B cell (primary cell): ENCODE measurements around the gene CST9L. TPM values are rescaled to one million over a fixed set of nuclear protein-coding genes. Genes with fewer than 3 reads are reported as not detected.

Source experiments
- ATAC-seq: fragments of 200-7000 bp; cut with Tn5 transposase; one replicate; pipeline ENCODE4 v1.10.0; 2021; ENCODE audit warnings: low read depth, mild to moderate bottlenecking, moderate number of reproducible peaks, moderate library complexity
- CTCF ChIA-PET: fragments of 350-600 bp; sonication (Branson Sonifier 250); formaldehyde crosslinking; loops from one replicate; lab custom pipeline; 2021; ENCODE audit warnings: antibody characterized with exemption, inconsistent platforms; lab: Charles Lee
- POLR2A ChIA-PET: fragments of 350-600 bp; sonication (Branson Sonifier 250); formaldehyde crosslinking; loops from one replicate; lab custom pipeline; 2021; ENCODE audit warnings: antibody characterized with exemption; lab: Charles Lee
- DNase-seq: peaks from one replicate; pipeline ENCODE4 v3.0.0; 2013
- H2AFZ ChIP-seq: 2 replicates; pipeline ENCODE4 v1.6.1; 2012; ENCODE audit warnings: mild to moderate bottlenecking, low read depth, low read length; ENCODE audit not compliant: insufficient read depth, poor library complexity, severe bottlenecking
- H3K27ac ChIP-seq, 2 donors: 1 replicate in 1 of 2; 2 replicates in 1 of 2; pipeline ENCODE4 v1.5.1; 2012 to 2013; ENCODE audit warnings: low read length in 2 of 2, mild to moderate bottlenecking in 2 of 2, moderate library complexity in 1 of 2
- H3K27me3 ChIP-seq, 4 experiments: fragments of 200-600 bp in 1 of 4; sonication (generic) in 1 of 4; replicated peaks in 1 of 4; 1 replicate in 2 of 4; 2 replicates in 2 of 4; pipeline versions ENCODE4 v1.6.1 to v1.7.0; 2013 to 2016; ENCODE audit warnings: low read length in 3 of 4, mild to moderate bottlenecking in 2 of 4, mixed read lengths in 1 of 4, moderate library complexity in 1 of 4; ENCODE audit not compliant: insufficient read depth in 4 of 4, control insufficient read depth in 3 of 4; ENCODE audit errors: control extremely low read depth in 1 of 4
- H3K36me3 ChIP-seq, 2 experiments: replicated peaks in 1 of 2; 1 replicate in 1 of 2; 2 replicates in 1 of 2; pipeline versions ENCODE4 v1.6.1 to v1.7.1; 2013; ENCODE audit warnings: low read length in 1 of 2; ENCODE audit not compliant: insufficient read depth in 2 of 2, control insufficient read depth in 1 of 2; ENCODE audit errors: control extremely low read depth in 1 of 2, extremely low read depth in 1 of 2
- H3K4me1 ChIP-seq, 2 donors: fragments of 200-600 bp in 1 of 2; sonication (generic) in 1 of 2; 1 replicate in 1 of 2; 2 replicates in 1 of 2; pipeline versions ENCODE4 v1.5.1 to v1.6.1; 2013 to 2017; ENCODE audit warnings: low read length in 2 of 2; ENCODE audit not compliant: control insufficient read depth in 2 of 2, insufficient read depth in 2 of 2
- H3K4me2 ChIP-seq: replicated peaks from 2 replicates; pipeline ENCODE3; 2012; ENCODE audit warnings: mild to moderate bottlenecking, low read depth, low read length; ENCODE audit not compliant: poor library complexity, severe bottlenecking
- H3K4me3 ChIP-seq, 5 experiments: fragments of 200-600 bp in 1 of 5; sonication (generic) in 1 of 5; 1 replicate in 3 of 5; 2 replicates in 2 of 5; pipeline versions ENCODE4 v1.5.1 to v1.7.0; 2011 to 2016; ENCODE audit warnings: low read length in 4 of 5, mild to moderate bottlenecking in 4 of 5, low read depth in 2 of 5, control low read depth in 1 of 5, moderate library complexity in 1 of 5; ENCODE audit not compliant: insufficient read depth in 1 of 5; ENCODE audit errors: control extremely low read depth in 1 of 5, extremely low read depth in 1 of 5
- H3K79me2 ChIP-seq: fragments of 200-600 bp; sonication (generic); one replicate; pipeline ENCODE4 v1.6.0; 2016; ENCODE audit warnings: low read length; ENCODE audit not compliant: control insufficient read depth, insufficient read depth
- H3K9ac ChIP-seq: fragments of 200-600 bp; sonication (generic); 2 replicates; pipeline ENCODE4 v1.6.1; 2017; ENCODE audit warnings: mild to moderate bottlenecking, low read length, moderate library complexity
- H3K9me3 ChIP-seq, 3 donors: one replicate each; pipeline versions ENCODE4 v1.6.1 to v1.7.1; 2013; ENCODE audit warnings: low read length in 2 of 3; ENCODE audit not compliant: control insufficient read depth in 2 of 3, insufficient read depth in 1 of 3; ENCODE audit errors: control extremely low read depth in 1 of 3
- H4K20me1 ChIP-seq: 2 replicates; pipeline ENCODE4 v1.6.0; 2012; ENCODE audit warnings: mild to moderate bottlenecking, low read length; ENCODE audit not compliant: insufficient read depth, control insufficient read depth, poor library complexity, severe bottlenecking
- H3K27ac Mint-ChIP-seq: one replicate; pipeline ENCODE4 v1.8.0; 2021; ENCODE audit warnings: mixed read lengths
- H3K27me3 Mint-ChIP-seq: one replicate; pipeline ENCODE4 v1.8.0; 2021; ENCODE audit warnings: mixed read lengths
- H3K4me1 Mint-ChIP-seq: one replicate; pipeline ENCODE4 v1.8.0; 2021; ENCODE audit warnings: mixed read lengths
- H3K4me3 Mint-ChIP-seq: one replicate; pipeline ENCODE4 v1.8.0; 2021; ENCODE audit warnings: mixed read lengths
- H3K9me3 Mint-ChIP-seq: one replicate; pipeline ENCODE4 v1.8.0; 2022; ENCODE audit warnings: mixed read lengths; ENCODE audit not compliant: insufficient read depth
- CTCF ChIP-seq: fragments of 200-600 bp; IDR thresholded peaks from one replicate; pipeline ENCODE4 v1.8.0; 2022; ENCODE audit warnings: antibody characterized with exemption, mild to moderate bottlenecking
- EZH2 ChIP-seq: IDR thresholded peaks from 2 replicates; pipeline ENCODE4 v1.6.1; 2012; ENCODE audit warnings: borderline replicate concordance, low read depth, mild to moderate bottlenecking, moderate library complexity, low read length; ENCODE audit not compliant: insufficient read depth, poor library complexity, severe bottlenecking
- WGBS: methylation state at CpG from one replicate; pipeline ENCODE4 v1.1.5; 2013; ENCODE audit warnings: missing lambda C conversion rate; ENCODE audit not compliant: insufficient coverage; 5-methylcytosine and 5-hydroxymethylcytosine counted together
- intact Hi-C: fragments of 100-400 bp; cut with micrococcal nuclease; formaldehyde crosslinking; loops from one replicate; pipeline ENCODE4 v1.10.0; 2022
- polyA plus RNA-seq: library from polyadenylated mRNA; depleted of rRNA; stranded (reverse); fragments of >200 nt; gene quantifications from 2 replicates; pipeline ENCODE4 v1.2.3, GENCODE V29; 2012
- total RNA-seq, 2 donors: library from RNA; stranded (reverse); fragments of 120-200 nt in 1 of 2; gene quantifications; 1 replicate in 1 of 2; 2 replicates in 1 of 2; pipeline versions ENCODE4 v1.2.3 to v1.2.4, GENCODE V29; 2013 to 2022

The CST9L gene
- total and polyA plus RNA-seq, 2 donors (not counting 1 experiment from before 2014, with no cell fraction given), result not detected

GRCh38 chr20:23548408-23548807 is 19.9 kb downstream of the CST9L start:
- Histone ChIP-seq H3K4me1 (no peaks in the 10 kb centered on the region), H3K27ac (no peak overlapping the region), H3K36me3 (no peaks in the 10 kb centered on the region), H2AFZ (no peak overlapping the region), H3K9ac (no peak overlapping the region), H3K79me2 (no peaks in the 10 kb centered on the region), H3K9me3 (no peaks in the 10 kb centered on the region), H3K4me2 (no peak overlapping the region), H3K27me3 (no peaks in the 10 kb centered on the region), H3K4me3 (no peak overlapping the region), H4K20me1 (no peaks in the 10 kb centered on the region)
- Mint-ChIP-seq H3K9me3 (no peaks in the 10 kb centered on the region), H3K4me1 (no peaks in the 10 kb centered on the region), H3K4me3 (no peak overlapping the region), H3K27ac (no peak overlapping the region), H3K27me3 (no peaks in the 10 kb centered on the region)
- TF ChIP-seq CTCF (no peak), EZH2 (no peak)
- no peak for DNase-seq
- intact Hi-C loops, result no loop called here
- ChIA-PET CTCF (no interaction called here), POLR2A (no interaction called here)
- ATAC-seq, result no peak
- 71% methylated on average over 5 of the region's 5 CpGs for whole genome bisulfite sequencing

- Mint-ChIP-seq H3K4me1 (no peaks in the 10 kb centered on the region), H3K27me3 (no peaks in the 10 kb centered on the region), H3K4me3 (no peak overlapping the region), H3K27ac (no peak overlapping the region), H3K9me3 (no peaks in the 10 kb centered on the region)
- H3K79me2 ChIP-seq, result no peaks in the 10 kb centered on the region
- H3K4me2 ChIP-seq, result no peak overlapping the region
- intact Hi-C loops, result no loop called here
- no peaks in the 10 kb centered on the region for H3K36me3 ChIP-seq
- WGBS, result 74% methylated on average over 5 of the region's 5 CpGs
- H3K9me3 ChIP-seq, result no peaks in the 10 kb centered on the region
- POLR2A ChIA-PET, result no interaction called here
- CTCF ChIA-PET, result no interaction called here
- TF ChIP-seq EZH2 (no peak), CTCF (no peak)
- H3K9ac ChIP-seq, result no peak overlapping the region
- DNase-seq (no peak), ATAC-seq (no peak)
- no peaks in the 10 kb centered on the region for H3K27me3 ChIP-seq
- H3K4me1 ChIP-seq, result no peaks in the 10 kb centered on the region
- no peak overlapping the region for H3K4me3 ChIP-seq
- no peak overlapping the region for H2AFZ ChIP-seq
- H4K20me1 ChIP-seq, result no peaks in the 10 kb centered on the region
- H3K27ac ChIP-seq, result no peak overlapping the region
These were observed 20.7 kb downstream of the CST9L start for GRCh38 chr20:23547613-23548012.
